PFSK-1 (cell line): ENCODE results near the gene RPLP1.

Experiments
- POLR2AphosphoS5 ChIP-seq: IDR thresholded peaks from 2 replicates; pipeline ENCODE4 v1.6.1; 2012; ENCODE audit warnings: low read depth, mild to moderate bottlenecking, control low read depth, low read length, moderate library complexity
- SIN3A ChIP-seq: IDR thresholded peaks from 2 replicates; pipeline ENCODE4 v1.6.1; 2012; ENCODE audit warnings: mild to moderate bottlenecking, low read length, moderate library complexity, borderline replicate concordance; ENCODE audit not compliant: insufficient read depth
- TAF1 ChIP-seq: IDR thresholded peaks from 2 replicates; pipeline ENCODE4 v1.6.1; 2012; ENCODE audit warnings: low read length, control low read depth, borderline replicate concordance; ENCODE audit not compliant: insufficient read depth
- TF ChIP-seq, protein P1 (sequence below), 2 experiments: IDR thresholded peaks; 2 replicates each; pipeline versions ENCODE4 v1.6.1 to v1.8.0; 2011 to 2012; ENCODE audit warnings: low read depth in 2 of 2, low read length in 2 of 2, control low read depth in 1 of 2, inconsistent platforms in 1 of 2, mild to moderate bottlenecking in 1 of 2, moderate library complexity in 1 of 2; ENCODE audit not compliant: insufficient read depth in 1 of 2

DNA sequence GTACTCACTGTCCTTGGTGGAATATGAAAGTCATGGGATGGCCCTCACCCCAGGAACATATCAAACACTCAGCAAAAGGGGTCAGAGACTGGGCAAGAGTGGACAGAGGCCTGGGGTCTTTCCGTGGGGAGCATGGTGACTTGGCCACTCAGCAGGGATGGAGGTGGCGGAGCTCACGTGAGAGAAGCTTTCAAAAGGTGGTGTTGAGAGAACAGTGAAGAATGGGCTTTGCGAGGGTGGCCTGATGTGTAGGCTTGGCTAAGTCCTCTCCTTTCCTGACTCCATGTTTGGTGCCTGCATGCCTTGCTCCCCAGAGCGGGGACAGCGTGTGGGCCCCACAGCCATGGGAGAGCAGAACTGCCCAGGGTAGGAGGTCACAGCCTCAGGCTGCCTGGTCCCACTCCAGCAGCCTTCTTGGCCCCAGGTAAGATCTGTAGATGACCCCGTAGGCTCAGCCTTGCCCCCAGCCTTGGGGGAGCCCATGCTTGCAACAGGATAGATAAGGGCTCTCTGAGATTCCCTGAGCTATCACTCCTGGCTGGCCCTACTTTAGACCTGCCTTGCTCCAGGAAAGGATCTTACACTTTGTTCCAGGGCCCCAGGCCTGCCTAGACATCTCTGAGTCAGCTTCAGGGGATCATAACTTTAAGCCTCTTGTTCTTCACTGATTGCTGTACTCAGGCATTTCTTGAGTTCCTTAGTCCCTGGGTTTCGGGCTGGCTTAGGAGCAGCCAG is 17.0 kb downstream of the RPLP1 start:
- no peak for TF ChIP-seq POLR2AphosphoS5
- TF ChIP-seq TAF1 = no peak
- no peak for TF ChIP-seq SIN3A
- TF ChIP-seq, protein P1, sequence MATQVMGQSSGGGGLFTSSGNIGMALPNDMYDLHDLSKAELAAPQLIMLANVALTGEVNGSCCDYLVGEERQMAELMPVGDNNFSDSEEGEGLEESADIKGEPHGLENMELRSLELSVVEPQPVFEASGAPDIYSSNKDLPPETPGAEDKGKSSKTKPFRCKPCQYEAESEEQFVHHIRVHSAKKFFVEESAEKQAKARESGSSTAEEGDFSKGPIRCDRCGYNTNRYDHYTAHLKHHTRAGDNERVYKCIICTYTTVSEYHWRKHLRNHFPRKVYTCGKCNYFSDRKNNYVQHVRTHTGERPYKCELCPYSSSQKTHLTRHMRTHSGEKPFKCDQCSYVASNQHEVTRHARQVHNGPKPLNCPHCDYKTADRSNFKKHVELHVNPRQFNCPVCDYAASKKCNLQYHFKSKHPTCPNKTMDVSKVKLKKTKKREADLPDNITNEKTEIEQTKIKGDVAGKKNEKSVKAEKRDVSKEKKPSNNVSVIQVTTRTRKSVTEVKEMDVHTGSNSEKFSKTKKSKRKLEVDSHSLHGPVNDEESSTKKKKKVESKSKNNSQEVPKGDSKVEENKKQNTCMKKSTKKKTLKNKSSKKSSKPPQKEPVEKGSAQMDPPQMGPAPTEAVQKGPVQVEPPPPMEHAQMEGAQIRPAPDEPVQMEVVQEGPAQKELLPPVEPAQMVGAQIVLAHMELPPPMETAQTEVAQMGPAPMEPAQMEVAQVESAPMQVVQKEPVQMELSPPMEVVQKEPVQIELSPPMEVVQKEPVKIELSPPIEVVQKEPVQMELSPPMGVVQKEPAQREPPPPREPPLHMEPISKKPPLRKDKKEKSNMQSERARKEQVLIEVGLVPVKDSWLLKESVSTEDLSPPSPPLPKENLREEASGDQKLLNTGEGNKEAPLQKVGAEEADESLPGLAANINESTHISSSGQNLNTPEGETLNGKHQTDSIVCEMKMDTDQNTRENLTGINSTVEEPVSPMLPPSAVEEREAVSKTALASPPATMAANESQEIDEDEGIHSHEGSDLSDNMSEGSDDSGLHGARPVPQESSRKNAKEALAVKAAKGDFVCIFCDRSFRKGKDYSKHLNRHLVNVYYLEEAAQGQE (IDR thresholded peaks at IDR 0.05; ENCODE audit: insufficient read depth in 1 of 2, low read depth in 2 of 2, low read length in 2 of 2) = no peak
